Measurements from ENCODE around the gene GTF2A2. TPM values are rescaled to one million over a fixed set of nuclear protein-coding genes. Genes with fewer than 3 reads are reported as not detected.

Gene GTF2A2
- total and polyA plus RNA-seq, 10 donors: 33.8 to 103 (median 62.9) TPM

DNA sequence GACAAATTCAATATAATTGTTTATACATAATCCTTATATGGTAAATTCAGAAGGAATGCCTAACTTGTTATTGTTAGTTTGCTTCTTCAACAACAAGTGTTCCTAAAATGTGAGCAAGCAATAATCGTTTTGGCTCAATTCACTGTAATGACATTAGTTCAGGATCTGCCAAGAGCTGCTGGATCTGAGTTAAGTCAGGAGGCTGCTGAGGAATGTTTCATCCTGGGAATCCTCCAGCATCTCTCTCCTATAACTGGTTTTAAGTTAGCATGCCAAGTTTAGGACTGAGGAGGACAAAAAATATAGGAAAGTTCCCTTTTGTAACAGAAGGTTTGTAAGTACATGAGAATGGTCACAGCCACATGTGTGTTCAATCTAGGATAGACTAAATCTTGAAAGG is 4.9 kb upstream of the GTF2A2 start:
- Histone ChIP-seq H3K9me3 (no peaks in the 10 kb centered on the region), H3K36me3 (peaks cover 0 to 87% (median 47%) of the 10 kb centered on the region in 6 donors), H3K4me1 (peaks cover 0 to 10% (median 7%) of the 10 kb centered on the region in 6 donors), H3K27me3 (replicated peaks in 1 of 7) (no peaks in the 10 kb centered on the region), H3K27ac (no peak overlapping the region), H3K4me3 (no peak overlapping the region)
- TF ChIP-seq POLR2A (IDR thresholded peaks at IDR 0.05): no peak
- TF ChIP-seq POLR2AphosphoS5 (IDR thresholded peaks at IDR 0.05): no peak
- TF ChIP-seq, protein P1, sequence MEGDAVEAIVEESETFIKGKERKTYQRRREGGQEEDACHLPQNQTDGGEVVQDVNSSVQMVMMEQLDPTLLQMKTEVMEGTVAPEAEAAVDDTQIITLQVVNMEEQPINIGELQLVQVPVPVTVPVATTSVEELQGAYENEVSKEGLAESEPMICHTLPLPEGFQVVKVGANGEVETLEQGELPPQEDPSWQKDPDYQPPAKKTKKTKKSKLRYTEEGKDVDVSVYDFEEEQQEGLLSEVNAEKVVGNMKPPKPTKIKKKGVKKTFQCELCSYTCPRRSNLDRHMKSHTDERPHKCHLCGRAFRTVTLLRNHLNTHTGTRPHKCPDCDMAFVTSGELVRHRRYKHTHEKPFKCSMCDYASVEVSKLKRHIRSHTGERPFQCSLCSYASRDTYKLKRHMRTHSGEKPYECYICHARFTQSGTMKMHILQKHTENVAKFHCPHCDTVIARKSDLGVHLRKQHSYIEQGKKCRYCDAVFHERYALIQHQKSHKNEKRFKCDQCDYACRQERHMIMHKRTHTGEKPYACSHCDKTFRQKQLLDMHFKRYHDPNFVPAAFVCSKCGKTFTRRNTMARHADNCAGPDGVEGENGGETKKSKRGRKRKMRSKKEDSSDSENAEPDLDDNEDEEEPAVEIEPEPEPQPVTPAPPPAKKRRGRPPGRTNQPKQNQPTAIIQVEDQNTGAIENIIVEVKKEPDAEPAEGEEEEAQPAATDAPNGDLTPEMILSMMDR (IDR thresholded peaks at IDR 0.05 in 8 of 11, conservative IDR thresholded peaks at IDR 0.05 in 3 of 11): no peak
- DNase-seq: no peak
- WGBS, 5 donors: 64 to 94% (median 73%) methylated on average over 1 of the region's 1 CpG
- intact Hi-C loops (cut with DNase I; ENCODE audit: low total_unique reads): no loop called here

DNA sequence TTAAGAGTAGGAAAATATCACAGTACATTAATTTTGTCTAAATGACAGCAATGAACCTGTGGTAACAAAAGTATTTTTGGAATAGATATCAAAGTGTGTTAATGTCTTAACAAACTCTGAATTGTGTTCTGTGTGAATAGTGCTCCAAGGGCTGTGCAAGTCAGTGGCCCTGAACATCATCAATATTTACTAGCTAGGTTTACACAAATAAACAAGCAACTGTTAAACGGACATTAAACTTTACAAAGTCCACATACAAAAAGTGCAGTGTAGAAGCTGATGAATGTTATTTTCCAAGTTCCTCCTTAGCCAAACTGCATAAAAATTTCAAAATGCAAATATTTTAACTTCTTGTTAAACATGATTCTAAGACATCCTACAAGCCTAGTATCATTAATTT is 2.1 kb upstream of the GTF2A2 start:
- Histone ChIP-seq H3K4me3 (no peak overlapping the region), H3K9me3 (no peaks in the 10 kb centered on the region), H3K4me1 (peaks cover 14 to 36% (median 27%) of the 10 kb centered on the region in 6 donors), H3K27me3 (replicated peaks in 1 of 7) (no peaks in the 10 kb centered on the region), H3K36me3 (peaks cover 0 to 58% (median 29%) of the 10 kb centered on the region in 6 donors), H3K27ac (no peak overlapping the region)
- DNase-seq: no peak
- WGBS, 5 donors: 76 to 93% (median 81%) methylated on average over 1 of the region's 1 CpG
- intact Hi-C loops (cut with DNase I; ENCODE audit: low total_unique reads): no loop called here
- TF ChIP-seq POLR2A (IDR thresholded peaks at IDR 0.05): no peak
- TF ChIP-seq, protein P1 (IDR thresholded peaks at IDR 0.05 in 8 of 11, conservative IDR thresholded peaks at IDR 0.05 in 3 of 11): no peak
- TF ChIP-seq POLR2AphosphoS5 (IDR thresholded peaks at IDR 0.05): no peak

DNA sequence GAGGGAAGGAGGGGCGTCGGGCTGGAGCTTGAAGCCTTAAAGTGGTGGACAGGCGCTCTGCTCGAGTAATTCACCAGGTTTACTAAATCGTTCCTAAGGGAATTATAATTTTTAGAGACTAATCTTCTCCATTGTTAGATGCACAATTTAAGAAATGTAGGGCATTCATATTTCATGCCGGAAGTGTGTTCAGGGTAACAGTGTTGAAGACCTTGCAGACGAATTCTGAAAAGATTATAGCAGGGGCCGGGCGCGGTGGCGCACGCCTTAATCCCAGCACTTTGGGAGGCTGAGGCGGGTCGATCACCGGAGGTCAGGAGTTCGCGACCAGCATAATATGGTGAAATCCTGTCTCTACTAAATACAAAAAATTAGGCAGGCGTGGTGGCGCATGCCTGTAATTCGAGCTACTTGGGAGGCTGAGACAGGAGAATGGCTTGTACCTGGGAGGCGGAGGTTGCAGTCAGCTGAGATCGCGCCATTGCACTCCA is 365 bp upstream of the GTF2A2 start:
- Histone ChIP-seq H3K4me1 (peaks cover 14 to 48% (median 29%) of the 10 kb centered on the region in 6 donors), H3K9me3 (no peaks in the 10 kb centered on the region), H3K27ac (peak overlapping the region; percentile 67 to 93 (median 87)), H3K36me3 (peaks cover 0 to 49% (median 18%) of the 10 kb centered on the region in 6 donors), H3K4me3 (peak overlapping the region; percentile 58 to 96 (median 86)), H3K27me3 (replicated peaks in 1 of 7) (no peaks in the 10 kb centered on the region)
- intact Hi-C loops (cut with DNase I; ENCODE audit: low total_unique reads): no loop called here
- TF ChIP-seq, protein P1 (IDR thresholded peaks at IDR 0.05 in 8 of 11, conservative IDR thresholded peaks at IDR 0.05 in 3 of 11): peak in 1 of 11 experiments; percentile 1
- no peak for TF ChIP-seq POLR2A (IDR thresholded peaks at IDR 0.05)
- 41 to 47% (median 42%) methylated on average over 23 of the region's 23 CpGs for WGBS, 5 donors
- DNase-seq: peak; percentile 88

DNA sequence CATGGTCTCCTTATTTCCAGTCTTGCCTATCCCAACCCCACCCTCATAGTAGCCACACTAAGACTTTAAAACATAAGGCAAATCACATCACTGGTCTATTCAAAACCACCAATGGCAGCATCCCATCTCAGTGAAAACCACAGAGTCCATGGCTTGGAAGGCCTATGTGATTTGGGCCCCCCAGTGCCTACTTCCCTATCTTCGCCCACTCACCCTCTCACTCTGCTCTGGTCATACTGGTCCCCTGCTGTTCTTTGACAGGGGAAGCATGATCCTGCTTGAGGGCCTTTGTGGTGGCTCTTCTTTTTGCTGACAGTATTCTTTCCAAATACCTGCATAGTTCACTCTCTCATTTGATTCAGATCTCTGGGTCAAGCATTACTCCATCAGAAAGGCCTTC is 3.3 kb downstream of the GTF2A2 start:
- Histone ChIP-seq H3K9me3 (peaks cover 0 to 6% (median 0%) of the 10 kb centered on the region in 8 donors), H3K27ac (no peak overlapping the region), H3K4me1 (peaks cover 14 to 48% (median 29%) of the 10 kb centered on the region in 6 donors), H3K36me3 (peaks cover 3 to 49% (median 34%) of the 10 kb centered on the region in 6 donors), H3K27me3 (replicated peaks in 1 of 7) (no peaks in the 10 kb centered on the region), H3K4me3 (no peak overlapping the region)
- 76 to 88% (median 80%) methylated on average over 1 of the region's 1 CpG for WGBS, 5 donors
- intact Hi-C loops (cut with DNase I; ENCODE audit: low total_unique reads): no loop called here
- TF ChIP-seq, protein P1 (IDR thresholded peaks at IDR 0.05 in 8 of 11, conservative IDR thresholded peaks at IDR 0.05 in 3 of 11): no peak
- TF ChIP-seq POLR2A (IDR thresholded peaks at IDR 0.05) (no peak), POLR2AphosphoS5 (IDR thresholded peaks at IDR 0.05) (no peak)
- DNase-seq: no peak

Data from spleen (tissue), 11 donors.